ENCODE measurements around the gene KDM3A. TPM values are rescaled to one million over a fixed set of nuclear protein-coding genes. Genes with fewer than 3 reads are reported as not detected.

The KDM3A gene
- total RNA-seq, 1 experiment from 2014 or later = 34.2 TPM

- H3K4me3 Mint-ChIP-seq = no peak overlapping the region
- no peaks in the 10 kb centered on the region for H3K9me3 Mint-ChIP-seq
- no peaks in the 10 kb centered on the region for H3K27me3 Mint-ChIP-seq (ENCODE audit: low read depth)
- H3K4me1 Mint-ChIP-seq = no peaks in the 10 kb centered on the region
- no peak for DNase-seq (ENCODE audit: low spot score)
- no peak for ATAC-seq
- ChIA-PET POLR2A (no interaction called here), CTCF (no interaction called here)
- TF ChIP-seq SMAD3 (CRISPR knock-in tag; IDR thresholded peaks at IDR 0.05; ENCODE audit: borderline replicate concordance) (no peak), NR3C1 (CRISPR knock-in tag; conservative IDR thresholded peaks at IDR 0.05; ENCODE audit: low read depth) (no peak), ERG (CRISPR knock-in tag; IDR thresholded peaks at IDR 0.05) (no peak), ATF2 (CRISPR knock-in tag; IDR thresholded peaks at IDR 0.05; ENCODE audit: borderline replicate concordance, low read depth) (no peak), ZNF671 (CRISPR knock-in tag; IDR thresholded peaks at IDR 0.05) (no peak)
- peaks cover 82% of the 10 kb centered on the region for H3K36me3 Mint-ChIP-seq
- no peak overlapping the region for H3K27ac Mint-ChIP-seq
Measured at GRCh38 chr2:86461042-86461743, 20.0 kb downstream of the KDM3A start.

GRCh38 chr2:86464652-86465051 is 23.5 kb downstream of the KDM3A start:
- TF ChIP-seq ARID4B (CRISPR knock-in tag; IDR thresholded peaks at IDR 0.05; ENCODE audit: borderline replicate concordance) = no peak
- TF ChIP-seq PRDM15 (CRISPR knock-in tag; IDR thresholded peaks at IDR 0.05) = no peak
- no peak for TF ChIP-seq ZNF138 (CRISPR knock-in tag; conservative IDR thresholded peaks at IDR 0.05)
- no peak for TF ChIP-seq USF2 (CRISPR knock-in tag; IDR thresholded peaks at IDR 0.05)
- TF ChIP-seq STAT6 (CRISPR knock-in tag; conservative IDR thresholded peaks at IDR 0.05; ENCODE audit: low read depth) = no peak
- no peak for TF ChIP-seq NR3C1 (CRISPR knock-in tag; conservative IDR thresholded peaks at IDR 0.05; ENCODE audit: low read depth)
- TF ChIP-seq ATF2 (CRISPR knock-in tag; IDR thresholded peaks at IDR 0.05; ENCODE audit: borderline replicate concordance, low read depth) = no peak
- TF ChIP-seq ZNF281 (CRISPR knock-in tag; IDR thresholded peaks at IDR 0.05) = no peak
- TF ChIP-seq ELF4 (CRISPR knock-in tag; IDR thresholded peaks at IDR 0.05; ENCODE audit: low read depth) = no peak
- Mint-ChIP-seq H3K9me3 (no peaks in the 10 kb centered on the region), H3K4me3 (no peak overlapping the region), H3K36me3 (peaks cover 78% of the 10 kb centered on the region), H3K27ac (no peak overlapping the region), H3K27me3 (ENCODE audit: low read depth) (no peaks in the 10 kb centered on the region), H3K4me1 (no peaks in the 10 kb centered on the region)
- no peak for ATAC-seq
- ChIA-PET POLR2A (no interaction called here), CTCF (no interaction called here)
- DNase-seq (ENCODE audit: low spot score) = no peak

Measured in WTC11 (cell line).